Mucosa of descending colon (tissue), 3 donors: ENCODE data around the gene ECSCR. TPM values are rescaled to one million over a fixed set of nuclear protein-coding genes. Genes with fewer than 3 reads are reported as not detected.
"Not testable (repeated sequence)": the region's sequence is repeated elsewhere in the genome, so short reads cannot be mapped to it uniquely, and the experiment has no call there.

Experiments
- ATAC-seq: fragments of 200-7000 bp; cut with Tn5 transposase; one replicate; pipeline ENCODE4 v1.9.1; 2020; ENCODE audit warnings: mild to moderate bottlenecking, moderate library complexity
- DNase-seq, 3 donors: peaks; one replicate each; pipeline ENCODE4 v3.0.0-alpha.2; 2020
- H3K36me3 ChIP-seq: fragments of 200-600 bp; one replicate; pipeline ENCODE4 v1.8.0; 2021; ENCODE audit warnings: low read depth, mild to moderate bottlenecking
- H3K4me1 ChIP-seq: fragments of 200-600 bp; one replicate; pipeline ENCODE4 v1.8.0; 2021; ENCODE audit warnings: low read depth, mild to moderate bottlenecking
- H3K4me3 ChIP-seq: fragments of 200-600 bp; one replicate; pipeline ENCODE4 v1.8.0; 2021; ENCODE audit warnings: mild to moderate bottlenecking
- H3K9me3 ChIP-seq: fragments of 200-600 bp; one replicate; pipeline ENCODE4 v1.8.0; 2021; ENCODE audit warnings: mild to moderate bottlenecking
- CTCF ChIP-seq: fragments of 200-600 bp; IDR thresholded peaks from one replicate; pipeline ENCODE4 v1.8.0; 2022; ENCODE audit warnings: antibody characterized with exemption, mild to moderate bottlenecking
- intact Hi-C, 2 donors: fragments of 100-400 bp; cut with DNase I in 1 of 2; cut with micrococcal nuclease in 1 of 2; formaldehyde crosslinking; loops; one replicate each; pipeline versions ENCODE4 v1.11.0 to v1.11.1; 2022; cut with DNase I, micrococcal nuclease
- total RNA-seq, 3 donors: library from RNA; stranded (reverse); fragmentation: NEBNext Ultra II Directional in 2 of 3; extraction: Animal tissue kit (Norgen Biotek cat#: 25700) in 2 of 3; gene quantifications; one replicate each; pipeline versions ENCODE4 v1.2.1 to v1.2.4, GENCODE V29; 2021 to 2023
- donor health status: DM: no; HTN: no; CAD: no; lungs with moderate emphysema.
- donor health status: DM: no; HTN: no; CAD: no.
- donor health status: DM: no; HTN: yes; CAD: no.

ECSCR gene
- total RNA-seq, 3 donors from 2014 or later: 3.4 to 8.5 (median 7.9) TPM

- H3K9me3 ChIP-seq: no peaks in the 10 kb centered on the region
- no peak within 1 kb of the TSS for H3K4me3 ChIP-seq
- no peaks in the 10 kb centered on the region for H3K36me3 ChIP-seq
- ATAC-seq (peak; percentile 84), DNase-seq (peak; percentile 84 to 92 (median 86))
- intact Hi-C loops: no loop called here
- no peak for TF ChIP-seq CTCF
- H3K4me1 ChIP-seq: peaks cover 15% of the 10 kb centered on the region
Observed at GRCh38 chr5:139482050-139482889, 19.7 kb upstream of the ECSCR start, which contains the start of gene STING1. Gene STING1, minus strand, starts transcription at chr5:139482758. Its CDS starts 1,054 bp downstream, at chr5:139481704.

GRCh38 chr5:139481580-139482049 is 19.1 kb upstream of the ECSCR start:
- peaks cover 15% of the 10 kb centered on the region for H3K4me1 ChIP-seq
- no peak for TF ChIP-seq CTCF
- ATAC-seq: peak; percentile 68
- no peaks in the 10 kb centered on the region for H3K36me3 ChIP-seq
- H3K9me3 ChIP-seq: no peaks in the 10 kb centered on the region
- peak in 2 of 3 donors; percentile 47 to 56 for DNase-seq
- intact Hi-C loops: no loop called here
- no peak overlapping the region for H3K4me3 ChIP-seq

DNA sequence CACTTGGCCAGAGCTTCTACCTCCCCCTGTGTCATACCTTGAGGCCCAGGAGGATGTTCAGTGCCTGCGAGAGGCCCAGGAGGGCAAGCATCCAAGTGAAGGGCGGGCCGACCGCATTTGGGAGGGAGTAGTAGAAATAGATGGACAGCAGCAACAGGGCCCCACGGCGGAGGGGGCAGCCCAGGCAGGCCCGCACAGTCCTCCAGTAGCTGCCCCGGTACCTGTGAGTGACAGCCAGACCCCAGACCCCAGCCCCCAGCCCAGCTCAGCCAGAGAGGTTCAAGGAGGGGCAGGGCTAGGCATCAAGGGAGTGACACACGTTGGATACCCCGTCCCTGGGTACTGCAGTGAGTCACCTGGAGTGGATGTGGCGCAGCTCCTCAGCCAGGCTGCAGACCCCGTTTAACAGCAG is 18.6 kb upstream of the ECSCR start:
- Histone ChIP-seq H3K4me3 (no peak overlapping the region), H3K4me1 (peaks cover 15% of the 10 kb centered on the region), H3K9me3 (no peaks in the 10 kb centered on the region), H3K36me3 (no peaks in the 10 kb centered on the region)
- DNase-seq (peak in 2 of 3 donors; percentile 48 to 75), ATAC-seq (peak; percentile 8)
- intact Hi-C loops: no loop called here
- TF ChIP-seq CTCF: no peak

DNA sequence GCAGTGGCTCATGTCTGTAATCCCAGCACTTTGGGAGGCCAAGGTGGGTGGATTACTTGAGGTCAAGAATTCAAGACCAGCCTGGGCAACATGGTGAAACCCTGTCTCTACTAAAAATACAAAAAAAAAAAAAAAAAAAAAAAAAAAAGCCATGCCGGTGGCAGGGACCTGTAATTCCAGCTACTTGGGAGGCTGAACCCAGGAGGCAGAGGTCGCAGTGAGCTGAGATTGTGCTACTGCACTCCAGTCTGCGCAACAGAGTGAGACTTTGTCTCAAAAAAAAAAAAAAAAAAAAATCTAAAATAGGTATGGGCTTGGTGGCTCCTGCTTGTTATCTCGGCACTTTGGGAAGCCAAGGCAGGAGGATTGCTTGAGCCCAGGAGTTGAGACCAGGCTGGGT is 17.2 kb upstream of the ECSCR start:
- peaks cover 28% of the 10 kb centered on the region for H3K4me1 ChIP-seq
- intact Hi-C loops, H3K4me3 ChIP-seq, H3K36me3 ChIP-seq, DNase-seq, H3K9me3 ChIP-seq, ATAC-seq: not testable (repeated sequence)

- ATAC-seq, intact Hi-C loops, H3K9me3 ChIP-seq, H3K36me3 ChIP-seq, H3K4me3 ChIP-seq, DNase-seq: not testable (repeated sequence)
- peaks cover 29% of the 10 kb centered on the region for H3K4me1 ChIP-seq
Observed at GRCh38 chr5:139478657-139479423, 16.3 kb upstream of the ECSCR start.

DNA sequence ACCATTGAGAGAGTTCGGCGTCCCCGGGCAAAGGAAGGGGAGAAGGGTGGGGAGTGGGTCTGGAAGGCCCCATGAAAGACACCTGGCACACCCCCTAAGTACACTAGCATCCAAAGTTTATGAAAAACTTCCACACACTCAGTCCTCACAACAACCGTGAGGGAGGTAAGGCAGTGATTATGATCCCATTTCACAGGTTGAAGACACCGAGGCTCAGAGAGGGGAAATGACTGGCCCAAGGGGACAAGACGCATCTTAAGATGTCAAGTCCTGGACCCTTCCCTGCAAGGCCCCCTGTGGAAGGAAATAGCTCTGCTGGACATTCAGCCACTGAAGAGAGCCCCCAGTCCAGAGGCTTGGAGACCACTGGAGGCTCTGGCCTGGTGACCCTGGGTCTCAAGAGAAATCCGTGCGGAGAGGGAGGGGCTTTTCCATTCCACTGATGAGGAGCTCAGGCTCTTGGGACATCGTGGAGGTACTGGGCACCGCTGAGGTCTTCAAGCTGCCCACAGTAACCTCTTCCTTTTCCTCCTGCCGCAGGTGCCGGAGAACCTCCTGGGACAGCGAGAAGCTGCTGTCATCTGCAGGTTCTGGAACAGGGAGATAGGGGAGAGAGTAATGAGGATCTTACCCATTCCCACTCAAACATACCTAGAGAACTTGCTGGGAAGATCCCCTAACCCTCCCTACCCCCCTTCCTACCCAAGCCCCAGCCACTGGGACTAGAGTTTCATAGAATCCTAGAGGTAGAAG is 13.5 kb upstream of the ECSCR start:
- DNase-seq (no peak), ATAC-seq (no peak)
- intact Hi-C loops: no loop called here
- H3K36me3 ChIP-seq: no peaks in the 10 kb centered on the region
- no peak for TF ChIP-seq CTCF
- H3K4me1 ChIP-seq: peaks cover 15% of the 10 kb centered on the region
- H3K9me3 ChIP-seq: no peaks in the 10 kb centered on the region
- no peak overlapping the region for H3K4me3 ChIP-seq
